HCT116 (cell line): ENCODE data around the gene SNCAIP. TPM values are rescaled to one million over a fixed set of nuclear protein-coding genes. Genes with fewer than 3 reads are reported as not detected.

ENCODE experiments used
- ATAC-seq: fragments of 200-7000 bp; cut with Tn5 transposase; 2 replicates; pipeline ENCODE4 v1.9.1; 2020; ENCODE audit warnings: mild to moderate bottlenecking, moderate library complexity
- BruUV-seq: library from RNA; stranded (reverse); fragments of 400-500 nt; replicated peaks from 2 replicates; lab custom pipeline; 2021; lab: Mats Ljungman, UMichigan
- CTCF ChIA-PET: fragments of 300-600 bp; sonication (Branson Sonifier 250); formaldehyde crosslinking; loops from one replicate; lab custom pipeline; 2021; ENCODE audit warnings: antibody characterized with exemption; lab: Charles Lee
- POLR2A ChIA-PET: fragments of 300-600, 350-600 bp; sonication (Branson Sonifier 250); formaldehyde crosslinking; loops from one replicate; lab custom pipeline; 2021; ENCODE audit warnings: antibody characterized with exemption; lab: Charles Lee
- RAD21 ChIA-PET, 2 experiments: fragments of 300-600 bp; sonication (Branson Sonifier 250); formaldehyde crosslinking; loops; one replicate each; lab custom pipeline; 2023; ENCODE audit warnings: low total read pairs in 2 of 2; ENCODE audit not compliant: uncharacterized antibody in 2 of 2, unreplicated experiment in 2 of 2, low non-redundant PET in 1 of 2; lab: Charles Lee
- DNase-seq: peaks from one replicate; pipeline ENCODE4 v3.0.0-alpha.2; 2010; ENCODE audit warnings: low read depth, low spot score
- H2AFZ ChIP-seq: fragments of 200-600 bp; shearing (Covaris generic), sonication (generic); 2 replicates; pipeline ENCODE4 v1.6.1; 2017; ENCODE audit warnings: low read depth, mixed run types, mixed read lengths, antibody characterized with exemption, low read length; ENCODE audit not compliant: poor library complexity, severe bottlenecking
- H3K27ac ChIP-seq: 2 replicates; pipeline ENCODE4 v1.5.1; 2012; ENCODE audit warnings: low read depth, low read length
- H3K27me3 ChIP-seq: fragments of 200-600 bp; sonication (generic); 2 replicates; pipeline ENCODE4 v1.6.1; 2016; ENCODE audit warnings: mixed run types, low read length, mixed read lengths; ENCODE audit not compliant: insufficient read depth
- H3K36me3 ChIP-seq, 2 experiments: fragments of 200-500 bp in 1 of 2; fragments of 200-600 bp in 1 of 2; sonication (Bioruptor generic) in 1 of 2; sonication (generic) in 1 of 2; 2 replicates each; pipeline versions ENCODE4 v1.5.1 to v1.6.1; 2014 to 2016; ENCODE audit warnings: low read length in 2 of 2, inconsistent platforms in 1 of 2, mixed read lengths in 1 of 2, mixed run types in 1 of 2; ENCODE audit not compliant: insufficient read depth in 2 of 2, control insufficient read depth in 1 of 2
- H3K4me1 ChIP-seq, 2 experiments: fragments of 200-600 bp in 1 of 2; sonication (generic) in 1 of 2; 2 replicates each; pipeline versions ENCODE4 v1.5.1 to v1.6.1; 2012 to 2017; ENCODE audit warnings: low read length in 2 of 2, inconsistent platforms in 1 of 2, mild to moderate bottlenecking in 1 of 2, mixed read lengths in 1 of 2, mixed run types in 1 of 2, moderate library complexity in 1 of 2; ENCODE audit not compliant: insufficient read depth in 2 of 2, control insufficient read depth in 1 of 2
- H3K4me2 ChIP-seq: fragments of 200-600 bp; sonication (generic); 2 replicates; pipeline ENCODE4 v1.6.1; 2017; ENCODE audit warnings: mixed run types, low read length, mixed read lengths
- H3K4me3 ChIP-seq, 2 experiments: fragments of 200-600 bp in 1 of 2; sonication (generic) in 1 of 2; replicated peaks in 1 of 2; 2 replicates each; pipeline ENCODE4 v1.5.1; 2011 to 2016; ENCODE audit warnings: low read length in 2 of 2, control low read depth in 1 of 2, low read depth in 1 of 2, mild to moderate bottlenecking in 1 of 2, mixed read lengths in 1 of 2, mixed run types in 1 of 2
- H3K79me2 ChIP-seq: fragments of 200-600 bp; sonication (generic); 2 replicates; pipeline ENCODE4 v1.6.1; 2017; ENCODE audit warnings: mild to moderate bottlenecking, mixed run types, low read length, moderate library complexity, mixed read lengths; ENCODE audit not compliant: insufficient read depth
- H3K9ac ChIP-seq: fragments of 200-600 bp; sonication (generic); 2 replicates; pipeline ENCODE4 v1.6.1; 2016; ENCODE audit warnings: low read length, mixed read lengths
- H3K9me2 ChIP-seq: fragments of 200-600 bp; sonication (generic), shearing (Covaris generic); 2 replicates; pipeline ENCODE4 v1.6.1; 2017; ENCODE audit warnings: mixed run types, mild to moderate bottlenecking, moderate library complexity; ENCODE audit not compliant: insufficient read depth
- H3K9me3 ChIP-seq, 2 experiments: fragments of 200-500 bp in 1 of 2; fragments of 200-600 bp in 1 of 2; sonication (Bioruptor generic) in 1 of 2; sonication (generic) in 1 of 2; 2 replicates each; pipeline ENCODE4 v1.6.1; 2014 to 2017; ENCODE audit warnings: low read length in 2 of 2, mixed read lengths in 2 of 2, inconsistent platforms in 1 of 2, low read depth in 1 of 2, mild to moderate bottlenecking in 1 of 2, mixed run types in 1 of 2, moderate library complexity in 1 of 2; ENCODE audit not compliant: control insufficient read depth in 1 of 2, insufficient read depth in 1 of 2
- H4K20me1 ChIP-seq: fragments of 200-600 bp; sonication (generic), shearing (Covaris generic); 2 replicates; pipeline ENCODE4 v1.6.1; 2017; ENCODE audit warnings: mixed run types, mild to moderate bottlenecking, moderate library complexity; ENCODE audit not compliant: insufficient read depth
- CBX3 ChIP-seq: IDR thresholded peaks from 2 replicates; pipeline ENCODE4 v1.6.1; 2012; ENCODE audit warnings: low read depth
- CEBPB ChIP-seq: IDR thresholded peaks from 2 replicates; pipeline ENCODE4 v1.6.1; 2012; ENCODE audit warnings: low read depth
- EZH2 ChIP-seq: fragments of 200-600 bp; sonication (generic); IDR thresholded peaks from 2 replicates; pipeline ENCODE4 v1.6.1; 2017; ENCODE audit warnings: antibody characterized with exemption, mixed run types
- FOSL1 ChIP-seq: IDR thresholded peaks from 2 replicates; pipeline ENCODE4 v1.6.1; 2012; ENCODE audit warnings: low read depth
- JUND ChIP-seq: IDR thresholded peaks from 2 replicates; pipeline ENCODE4 v1.6.1; 2012
- POLR2A ChIP-seq: IDR thresholded peaks from 2 replicates; pipeline ENCODE4 v1.7.0; 2011; ENCODE audit warnings: borderline replicate concordance; ENCODE audit not compliant: insufficient read depth, insufficient read length; ENCODE audit errors: extremely low read depth
- SIN3A ChIP-seq: IDR thresholded peaks from 2 replicates; pipeline ENCODE4 v1.6.1; 2012; ENCODE audit warnings: low read depth
- SP1 ChIP-seq: IDR thresholded peaks from 2 replicates; pipeline ENCODE4 v1.6.1; 2012; ENCODE audit warnings: low read depth
- SRF ChIP-seq: IDR thresholded peaks from 2 replicates; pipeline ENCODE4 v1.6.1; 2012; ENCODE audit warnings: low read depth
- intact Hi-C: fragments of 100-400 bp; cut with micrococcal nuclease; formaldehyde crosslinking; loops from 2 replicates; pipeline ENCODE4 v1.10.0; 2022
- total RNA-seq: library from RNA; stranded (reverse); gene quantifications from one replicate; pipeline ENCODE4 v1.2.1, GENCODE V29; 2021; ENCODE audit not compliant: unreplicated experiment
- TF ChIP-seq, protein P1 (sequence below), 3 experiments: fragments of 200-600 bp in 1 of 3; sonication (generic) in 1 of 3; IDR thresholded peaks in 2 of 3; conservative IDR thresholded peaks in 1 of 3; 2 replicates each; pipeline ENCODE4 v1.5.1; 2012 to 2017; ENCODE audit warnings: low read depth in 2 of 3, low read length in 2 of 3, antibody characterized with exemption in 1 of 3, borderline replicate concordance in 1 of 3, control low read depth in 1 of 3, mild to moderate bottlenecking in 1 of 3, mixed read lengths in 1 of 3, mixed run types in 1 of 3, moderate library complexity in 1 of 3; ENCODE audit not compliant: insufficient read depth in 1 of 3

SNCAIP gene
- total RNA-seq, 1 experiment from 2014 or later, result not detected

DNA sequence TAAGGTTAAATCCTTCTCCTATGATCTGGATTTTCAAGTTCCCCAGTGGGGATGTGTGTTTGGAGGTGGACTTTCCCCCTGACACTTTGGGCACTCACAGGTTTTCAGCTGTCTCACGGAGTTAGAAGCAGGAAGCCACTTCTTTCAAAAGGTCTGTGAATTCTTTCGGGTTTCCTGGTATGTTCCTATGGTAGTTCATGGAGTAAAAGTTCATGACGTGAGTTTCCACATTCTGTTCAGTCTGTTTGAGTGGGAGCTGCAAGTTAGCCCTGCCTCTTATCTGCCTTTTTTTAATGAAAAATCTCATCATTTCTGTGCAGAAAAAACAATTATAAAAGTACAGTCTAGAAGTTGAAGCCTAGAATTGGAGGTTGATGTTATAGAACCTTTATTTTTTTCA is 24.9 kb upstream of the SNCAIP start:
- DNase-seq (no peak), ATAC-seq (no peak)
- CTCF ChIA-PET, result no interaction called here
- BruUV-seq, result no TSS peak
- TF ChIP-seq FOSL1 (no peak), POLR2A (no peak), JUND (no peak), SP1 (no peak), CEBPB (no peak), EZH2 (no peak), CBX3 (no peak), SRF (no peak), SIN3A (no peak)
- TF ChIP-seq, protein P1, sequence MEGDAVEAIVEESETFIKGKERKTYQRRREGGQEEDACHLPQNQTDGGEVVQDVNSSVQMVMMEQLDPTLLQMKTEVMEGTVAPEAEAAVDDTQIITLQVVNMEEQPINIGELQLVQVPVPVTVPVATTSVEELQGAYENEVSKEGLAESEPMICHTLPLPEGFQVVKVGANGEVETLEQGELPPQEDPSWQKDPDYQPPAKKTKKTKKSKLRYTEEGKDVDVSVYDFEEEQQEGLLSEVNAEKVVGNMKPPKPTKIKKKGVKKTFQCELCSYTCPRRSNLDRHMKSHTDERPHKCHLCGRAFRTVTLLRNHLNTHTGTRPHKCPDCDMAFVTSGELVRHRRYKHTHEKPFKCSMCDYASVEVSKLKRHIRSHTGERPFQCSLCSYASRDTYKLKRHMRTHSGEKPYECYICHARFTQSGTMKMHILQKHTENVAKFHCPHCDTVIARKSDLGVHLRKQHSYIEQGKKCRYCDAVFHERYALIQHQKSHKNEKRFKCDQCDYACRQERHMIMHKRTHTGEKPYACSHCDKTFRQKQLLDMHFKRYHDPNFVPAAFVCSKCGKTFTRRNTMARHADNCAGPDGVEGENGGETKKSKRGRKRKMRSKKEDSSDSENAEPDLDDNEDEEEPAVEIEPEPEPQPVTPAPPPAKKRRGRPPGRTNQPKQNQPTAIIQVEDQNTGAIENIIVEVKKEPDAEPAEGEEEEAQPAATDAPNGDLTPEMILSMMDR (IDR thresholded peaks at IDR 0.05 in 2 of 3, conservative IDR thresholded peaks at IDR 0.05 in 1 of 3; ENCODE audit: borderline replicate concordance in 1 of 3, insufficient read depth in 1 of 3, low read depth in 2 of 3, low read length in 2 of 3), result no peak
- RAD21 ChIA-PET, result no interaction called here
- no peaks in the 10 kb centered on the region for H3K27me3 ChIP-seq
- no peak overlapping the region for H2AFZ ChIP-seq
- H3K27ac ChIP-seq, result no peak overlapping the region
- no peaks in the 10 kb centered on the region for H4K20me1 ChIP-seq
- H3K4me3 ChIP-seq, result no peak overlapping the region
- H3K9ac ChIP-seq, result no peak overlapping the region
- intact Hi-C loops, result no loop called here
- POLR2A ChIA-PET, result no interaction called here
- no peaks in the 10 kb centered on the region for H3K36me3 ChIP-seq
- no peaks in the 10 kb centered on the region for H3K9me3 ChIP-seq
- H3K79me2 ChIP-seq, result no peaks in the 10 kb centered on the region
- no peak overlapping the region for H3K4me2 ChIP-seq
- no peaks in the 10 kb centered on the region for H3K4me1 ChIP-seq
- no peaks in the 10 kb centered on the region for H3K9me2 ChIP-seq
